HepG2 (cell line): ENCODE results near the gene ZBTB8OS. TPM values are rescaled to one million over a fixed set of nuclear protein-coding genes. Genes with fewer than 3 reads are reported as not detected.
A peak's percentile ranks its signal among the peaks of the same experiment; 100 is the strongest.

Experiments
- ATM ChIP-seq: fragments of 450-650 bp; IDR thresholded peaks from 2 replicates; pipeline ENCODE4 v1.7.1; 2017; ENCODE audit warnings: mild to moderate bottlenecking, borderline replicate concordance
- CBX2 ChIP-seq, 2 experiments: fragments of 200-600 bp in 1 of 2; sonication (generic); formaldehyde crosslinking in 1 of 2; IDR thresholded peaks; 2 replicates each; pipeline versions ENCODE4 v1.7.0 to v1.8.1; 2018 to 2022; ENCODE audit warnings: low read depth in 2 of 2, low read length in 1 of 2, mild to moderate bottlenecking in 1 of 2, missing genetic modification reagents in 1 of 2
- GMEB1 ChIP-seq: sonication (generic); formaldehyde crosslinking; IDR thresholded peaks from 2 replicates; pipeline ENCODE4 v1.5.1; 2020; ENCODE audit warnings: missing genetic modification reagents, mild to moderate bottlenecking, borderline replicate concordance
- HNRNPL ChIP-seq: fragments of 200-400 bp; formaldehyde crosslinking; IDR thresholded peaks from 2 replicates; pipeline ENCODE4 v1.6.1; 2017; ENCODE audit warnings: mild to moderate bottlenecking, low read depth, low read length
- HOXA5 ChIP-seq: sonication (generic); formaldehyde crosslinking; IDR thresholded peaks from 2 replicates; pipeline ENCODE4 v1.4.0; 2020; ENCODE audit warnings: missing genetic modification reagents
- MBNL3 ChIP-seq: fragments of 250-450 bp; sonication (Bioruptor Pico); conservative IDR thresholded peaks from 2 replicates; pipeline ENCODE4 v1.8.0; 2022; ENCODE audit warnings: mild to moderate bottlenecking, inconsistent platforms
- MEIS1 ChIP-seq: sonication (generic); formaldehyde crosslinking; IDR thresholded peaks from 2 replicates; pipeline ENCODE4 v1.9.0; 2021; ENCODE audit warnings: mild to moderate bottlenecking, missing genetic modification reagents, moderate library complexity, borderline replicate concordance
- MEIS2 ChIP-seq: sonication (generic); formaldehyde crosslinking; IDR thresholded peaks from 2 replicates; pipeline ENCODE4 v1.9.0; 2021; ENCODE audit warnings: mild to moderate bottlenecking, missing genetic modification reagents
- NFKB2 ChIP-seq: sonication (generic); formaldehyde crosslinking; IDR thresholded peaks from 2 replicates; pipeline ENCODE4 v1.4.0; 2020; ENCODE audit warnings: missing genetic modification reagents, borderline replicate concordance
- POLR2G ChIP-seq: fragments of 200-400 bp; formaldehyde crosslinking; IDR thresholded peaks from 2 replicates; pipeline ENCODE4 v1.6.1; 2018; ENCODE audit warnings: mild to moderate bottlenecking, low read depth, low read length, moderate library complexity
- ZBTB40 ChIP-seq, 2 experiments: fragments of 450-650 bp in 1 of 2; sonication (generic) in 1 of 2; formaldehyde crosslinking in 1 of 2; IDR thresholded peaks; 2 replicates each; pipeline versions ENCODE4 v1.6.1 to v1.8.0; 2016 to 2022; ENCODE audit warnings: antibody characterized with exemption in 1 of 2, mild to moderate bottlenecking in 1 of 2, missing genetic modification reagents in 1 of 2
- ZFP37 ChIP-seq: sonication (generic); formaldehyde crosslinking; IDR thresholded peaks from 2 replicates; pipeline ENCODE4 v1.4.0; 2020; ENCODE audit warnings: missing genetic modification reagents, borderline replicate concordance
- ZNF350 ChIP-seq: sonication (generic); formaldehyde crosslinking; IDR thresholded peaks from 2 replicates; pipeline ENCODE4 v1.4.0; 2020; ENCODE audit warnings: mild to moderate bottlenecking, low read depth, missing genetic modification reagents, borderline replicate concordance
- ZNF451 ChIP-seq: sonication (generic); formaldehyde crosslinking; IDR thresholded peaks from 2 replicates; pipeline ENCODE4 v1.5.0; 2020; ENCODE audit warnings: mild to moderate bottlenecking, missing genetic modification reagents
- polyA plus RNA-seq, 8 experiments: library from polyadenylated mRNA; depleted of rRNA in 3 of 8; stranded (reverse) in 7 of 8; unstranded in 1 of 8; fragments of >200 nt; fragmentation: Illumina TruSeq in 4 of 8; extraction: Trizol in 4 of 8; gene quantifications; 2 replicates each; pipeline versions ENCODE4 v1.2.1 to v1.2.3, GENCODE V29; 2011 to 2016; ENCODE audit warnings: low read depth in 4 of 8, missing spikeins in 1 of 8, mixed read lengths in 1 of 8; ENCODE audit not compliant: insufficient read depth in 1 of 8
- total RNA-seq, 5 experiments: library from RNA; depleted of rRNA; stranded (reverse); fragments of >200 nt; fragmentation: Illumina TruSeq; extraction: Trizol; gene quantifications; 2 replicates each; pipeline ENCODE4 v1.2.3, GENCODE V29; 2016; ENCODE audit warnings: low read depth in 1 of 5

Gene ZBTB8OS
- total and polyA plus RNA-seq, 2 of the 13 experiments (the other 11 are each of a cell fraction or from before 2014, with no cell fraction given), result 57.7 to 84.8 TPM

GRCh38 chr1:32650752-32651460 is 556 bp upstream of the ZBTB8OS start, which contains the start of gene RBBP4 (continued):
- no peak for TF ChIP-seq ATM
- no peak for TF ChIP-seq ZBTB40 (IDR thresholded peaks at IDR 0.05)
- peak; percentile 89 for TF ChIP-seq ZBTB40 (CRISPR knock-in tag; IDR thresholded peaks at IDR 0.05)
- TF ChIP-seq HNRNPL, result 0 out of 2 replicates have a peak, but pooled peaks have one; percentile 60
- peak; percentile 84 for TF ChIP-seq ZFP37 (CRISPR knock-in tag)
- TF ChIP-seq NFKB2 (CRISPR knock-in tag), result peak; percentile 97
- peak; percentile 58; the same call in 1 of the 2 replicates for TF ChIP-seq POLR2G
- no peak for TF ChIP-seq CBX2 (IDR thresholded peaks at IDR 0.05; ENCODE audit: low read depth, low read length)
- no peak for TF ChIP-seq CBX2 (CRISPR knock-in tag; IDR thresholded peaks at IDR 0.05; ENCODE audit: low read depth)
- TF ChIP-seq MBNL3 (CRISPR knock-in tag), result peak; percentile 98
- peak; percentile 83 for TF ChIP-seq GMEB1 (CRISPR knock-in tag)
- TF ChIP-seq HOXA5 (CRISPR knock-in tag), result peak; percentile 70
- peak; percentile 66; the same call in 1 of the 2 replicates for TF ChIP-seq ZNF350 (CRISPR knock-in tag)
- TF ChIP-seq MEIS2 (CRISPR knock-in tag), result peak; percentile 73; the same call in 1 of the 2 replicates
- TF ChIP-seq ZNF451 (CRISPR knock-in tag), result no peak; the same call in none of the 2 replicates
- peak; percentile 78; the same call in 1 of the 2 replicates for TF ChIP-seq MEIS1 (CRISPR knock-in tag)
